CD4-positive, alpha-beta T cell treated with Interleukin-6 at 100 ng/mL for 8 hours (primary cell): ENCODE data around the gene UBE2C.

Experiments used
- DNase-seq: peaks from one replicate; pipeline ENCODE4 v3.0.0-alpha.2; 2020; ENCODE audit warnings: mixed read lengths, low spot score

UBE2C gene

DNA sequence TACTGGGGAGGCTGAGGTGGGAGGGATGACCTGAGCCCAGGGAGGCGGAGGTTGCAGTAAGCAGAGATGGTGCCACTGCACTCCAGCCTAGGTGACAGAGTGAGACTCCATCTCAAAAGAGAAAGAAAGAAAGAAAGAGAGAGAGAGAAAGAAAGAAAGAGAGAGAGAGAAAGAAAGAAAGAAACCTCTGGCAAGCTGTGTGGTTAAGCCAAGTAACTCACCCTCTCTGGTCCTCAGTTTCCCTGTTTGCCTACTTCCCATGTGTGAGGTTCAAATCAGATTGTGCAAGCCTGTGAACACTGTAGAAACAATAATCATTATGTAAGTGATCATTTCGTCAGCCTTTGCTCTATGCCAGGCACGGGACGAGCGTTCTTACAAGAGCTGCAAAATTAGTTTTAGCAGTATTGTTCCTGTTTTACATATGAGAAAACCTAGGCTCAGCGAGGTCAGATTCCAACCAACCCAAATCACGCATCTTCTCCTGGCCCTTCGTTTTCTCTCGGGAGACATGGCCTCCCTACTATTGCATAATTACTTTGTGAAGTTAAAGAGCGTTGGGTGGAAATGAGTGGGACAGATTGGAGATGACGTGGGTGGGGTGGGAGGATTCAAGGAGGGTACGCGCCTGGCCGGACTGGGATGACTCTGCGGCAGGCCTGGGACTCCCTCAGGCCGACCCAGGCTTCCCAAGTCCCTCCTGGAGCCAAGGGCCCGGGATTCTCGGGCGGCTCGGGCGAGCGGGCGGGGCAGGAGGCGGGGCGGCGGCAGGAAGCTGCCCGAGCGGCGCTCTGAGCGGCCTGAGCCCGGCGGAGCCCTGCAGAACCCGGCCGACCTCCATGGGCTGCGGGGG is 20.8 kb downstream of the UBE2C start, which contains the start of gene SNX21:
Gene SNX21 (plus strand): TSS at position 770 of the 853 bp plus-strand sequence. CDS start 121 bp downstream, outside the sequence.
- no peak for DNase-seq

- DNase-seq, result peak; percentile 51
Observed at GRCh38 chr20:45833883-45834796, 21.7 kb downstream of the UBE2C start.

- DNase-seq, result no peak
Observed at GRCh38 chr20:45834797-45835161, 22.3 kb downstream of the UBE2C start.

DNA sequence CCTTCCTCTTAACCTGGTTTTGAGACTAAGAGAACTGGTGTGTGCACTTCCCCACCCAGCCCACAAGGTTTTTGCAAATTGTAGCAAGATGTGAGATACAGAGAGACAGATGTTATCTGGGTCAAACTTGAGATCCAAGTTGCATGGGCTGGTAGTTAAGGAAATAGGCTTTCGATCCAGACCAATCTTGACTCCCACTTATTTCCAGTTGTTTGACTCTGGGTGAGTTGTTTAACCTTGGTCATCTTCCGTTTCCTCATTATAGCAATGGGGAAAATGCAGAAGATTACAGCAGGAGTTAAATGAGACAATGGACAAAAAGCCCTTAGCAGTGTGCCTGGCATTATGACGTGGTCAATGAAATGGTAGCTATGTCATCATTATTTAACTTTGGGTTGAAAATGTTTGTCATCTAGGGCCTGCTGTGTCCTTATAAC is 22.9 kb downstream of the UBE2C start:
- no peak for DNase-seq

DNA sequence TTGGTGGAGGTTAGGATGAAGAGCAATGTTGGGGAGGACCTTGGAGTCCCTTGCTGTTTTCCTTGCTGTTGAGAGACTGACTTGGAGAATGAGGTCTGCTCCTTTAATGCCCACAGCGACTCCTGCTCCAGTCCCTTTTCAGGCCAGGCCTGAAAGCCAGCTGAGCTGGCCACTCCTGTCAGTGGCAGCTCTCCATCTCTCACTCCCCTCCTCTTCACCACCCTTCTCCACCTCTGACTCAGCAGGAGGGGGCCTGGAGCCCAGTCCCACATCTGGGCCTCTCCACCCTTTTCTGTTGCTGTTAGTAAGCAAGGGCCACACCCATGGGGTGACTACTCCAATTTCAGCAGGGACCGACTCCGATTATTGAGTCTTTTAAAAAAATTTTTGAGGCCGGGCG is 23.4 kb downstream of the UBE2C start:
- no peak for DNase-seq

DNA sequence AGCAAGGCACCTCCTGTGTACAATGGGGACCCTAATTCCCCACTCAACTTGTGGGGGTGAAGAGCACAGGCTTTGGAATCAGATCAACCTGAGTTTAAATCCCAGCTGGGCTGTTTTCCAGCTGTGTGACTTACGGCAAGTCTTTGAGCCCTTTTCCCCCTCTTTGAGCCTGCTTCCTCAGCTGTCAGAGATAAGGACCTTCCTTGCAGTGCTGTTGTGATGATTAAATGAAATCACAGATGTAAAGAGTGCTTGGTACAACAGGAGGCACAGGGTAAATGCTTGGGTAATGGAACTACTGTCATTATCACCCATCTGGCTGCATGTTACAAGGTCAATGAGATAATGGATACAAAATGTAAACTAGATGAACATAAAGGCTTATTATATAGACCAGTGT is 24.4 kb downstream of the UBE2C start:
- DNase-seq, result no peak

GRCh38 chr20:45840700-45841198 is 28.3 kb downstream of the UBE2C start:
- no peak for DNase-seq

DNA sequence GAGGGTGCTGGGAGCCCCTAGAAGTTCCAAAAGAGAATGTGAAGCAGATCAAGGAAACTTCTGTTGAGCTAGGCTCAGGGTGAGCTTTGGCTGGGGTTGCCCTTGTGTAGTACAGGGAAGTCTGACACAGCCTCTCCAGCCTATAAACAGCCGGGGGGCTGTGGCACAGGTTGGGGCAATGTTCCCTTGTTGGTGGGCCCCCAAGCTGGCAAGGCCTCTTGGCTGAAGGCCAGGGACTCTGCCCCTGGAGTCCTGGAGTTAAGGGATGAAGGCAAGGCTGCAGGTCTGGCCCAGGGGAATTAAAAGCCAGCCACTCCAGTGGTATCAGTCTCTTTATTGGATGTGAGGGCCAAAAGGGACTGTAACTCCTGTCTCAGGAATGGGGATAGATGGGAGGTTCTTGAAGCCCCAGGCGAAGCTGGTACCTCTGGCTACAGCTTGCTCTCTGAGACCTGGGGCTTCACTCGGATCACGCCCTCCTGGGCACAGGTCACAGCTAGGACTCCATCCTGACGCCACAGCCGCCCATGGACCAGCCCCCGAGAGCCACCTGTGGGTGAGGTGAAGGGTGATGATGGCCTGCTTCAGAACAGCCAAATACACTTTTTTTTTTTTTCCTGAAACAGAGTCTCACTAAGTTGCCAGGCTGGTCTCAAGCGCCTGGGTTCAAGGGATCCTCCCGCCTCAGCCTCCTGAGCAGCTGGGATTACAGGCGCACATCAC is 29.1 kb downstream of the UBE2C start:
- DNase-seq, result no peak

DNA sequence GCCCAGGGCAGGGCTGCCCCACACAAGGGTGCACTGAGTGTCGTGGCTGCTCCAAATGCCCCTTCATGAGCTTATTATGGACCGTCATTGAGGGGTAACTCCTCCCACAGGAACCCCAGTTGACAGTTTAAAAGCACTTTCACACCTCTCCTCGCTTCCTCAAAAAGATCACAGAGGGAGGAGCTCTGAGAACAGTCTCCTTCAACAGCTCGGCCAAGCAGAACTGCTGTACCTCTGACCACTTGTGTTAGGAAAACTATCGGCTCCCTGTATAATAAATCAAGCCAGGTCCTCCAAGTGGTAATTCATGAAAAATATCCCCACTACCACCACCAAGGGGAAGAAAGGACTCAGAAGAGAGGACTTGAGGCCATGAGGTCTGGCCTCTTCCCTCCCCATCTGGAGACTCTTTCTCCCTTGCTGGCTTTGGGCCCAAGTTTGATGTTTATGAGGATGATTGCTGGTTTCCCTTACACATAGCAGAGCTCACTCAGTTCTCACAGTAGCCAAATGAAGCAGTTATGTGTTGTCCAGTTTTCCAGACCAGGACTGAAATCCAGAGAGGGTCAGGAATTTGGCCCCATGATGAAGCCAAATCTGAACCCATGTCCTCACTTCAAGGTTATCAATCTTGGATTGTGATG is 29.8 kb downstream of the UBE2C start:
- DNase-seq, result no peak

- DNase-seq, result no peak
Observed at GRCh38 chr20:45843506-45843905, 31.1 kb downstream of the UBE2C start.

GRCh38 chr20:45845452-45845851 is 33.0 kb downstream of the UBE2C start:
- no peak for DNase-seq

DNA sequence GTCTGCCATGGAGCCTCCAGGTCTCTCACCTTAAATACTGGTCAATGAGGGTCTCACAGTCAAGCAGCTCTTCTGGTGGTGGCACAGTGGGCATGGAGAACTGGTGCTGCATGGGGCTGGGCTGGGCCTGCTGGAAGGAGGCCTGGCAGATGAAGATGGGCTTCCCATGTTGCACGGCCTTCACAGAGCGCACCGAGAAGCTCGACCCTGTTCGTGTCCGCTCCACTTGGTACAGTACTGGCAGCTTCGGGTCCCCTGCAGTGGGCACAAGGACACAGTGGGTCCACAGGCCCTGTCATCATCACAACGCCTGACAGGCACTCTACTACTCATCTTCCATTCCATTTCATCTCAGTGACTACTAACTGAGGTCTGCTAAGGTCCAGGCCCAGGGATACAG is 36.0 kb downstream of the UBE2C start:
- DNase-seq, result no peak

DNA sequence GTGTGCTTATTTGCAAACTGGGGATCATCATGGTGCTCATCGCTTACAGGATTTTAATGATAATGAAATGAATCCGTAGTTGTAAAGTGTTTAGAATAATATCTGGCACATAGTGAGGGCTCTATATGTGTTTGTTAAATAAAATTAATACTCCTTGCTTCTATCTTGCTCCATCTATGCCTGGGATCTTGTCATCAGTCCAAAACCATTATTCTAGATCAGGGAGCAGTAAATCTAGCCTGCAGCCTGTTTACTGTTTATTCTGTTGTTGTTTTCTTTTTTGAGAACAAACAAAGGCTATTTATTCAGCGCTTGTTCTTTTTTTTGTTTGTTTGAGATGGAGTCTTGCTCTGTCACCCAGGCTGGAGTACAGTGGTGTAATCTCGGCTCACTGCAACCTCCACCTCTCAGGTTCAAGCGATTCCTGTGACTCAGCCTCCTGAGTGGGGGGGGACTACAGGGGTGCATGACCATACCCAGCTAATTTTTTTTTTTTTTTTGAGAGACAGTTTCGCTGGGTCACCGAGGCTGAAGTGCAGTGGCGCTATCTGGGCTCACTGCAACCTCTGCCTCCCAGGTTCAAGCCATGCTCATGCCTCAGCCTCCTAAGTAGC is 36.6 kb downstream of the UBE2C start:
- DNase-seq, result no peak

DNA sequence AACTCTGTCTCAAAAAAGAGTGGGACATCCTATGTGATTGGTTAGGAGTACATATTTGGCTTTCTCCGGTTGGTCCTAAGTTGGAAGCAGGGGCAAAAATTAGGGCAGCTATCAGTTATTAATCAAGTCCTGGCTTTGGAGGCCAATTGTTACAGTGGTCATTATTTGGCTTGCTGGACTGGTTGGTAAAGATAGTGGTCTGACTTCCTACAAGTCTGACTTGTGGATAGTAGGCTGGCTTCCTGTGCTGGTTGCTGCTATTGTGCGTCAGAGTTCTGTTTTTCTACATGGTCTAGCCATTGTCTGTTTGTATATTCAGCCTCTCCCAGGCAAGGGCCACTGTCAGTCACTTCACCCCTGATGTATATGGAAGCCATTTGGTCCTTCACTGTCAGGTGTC is 37.8 kb downstream of the UBE2C start:
- DNase-seq, result no peak

DNA sequence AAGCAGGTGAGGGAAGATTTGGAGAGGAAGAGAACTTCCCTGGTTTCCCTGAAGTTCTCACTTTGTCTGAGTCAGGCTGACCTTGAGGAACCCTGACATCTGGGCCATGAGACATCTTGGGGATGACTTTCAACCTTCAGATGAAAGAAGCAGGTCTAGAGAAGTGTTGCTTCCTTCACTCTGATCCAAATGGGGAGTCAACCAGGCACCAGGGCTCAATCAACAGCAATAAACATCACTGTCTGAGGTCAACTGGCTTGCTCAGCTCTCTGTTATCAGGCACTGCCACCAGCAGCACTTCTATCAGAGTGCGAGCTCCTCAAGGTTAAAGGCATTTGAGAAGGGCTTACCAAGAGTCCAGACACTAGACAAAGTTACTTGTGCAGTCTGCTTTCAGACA is 38.5 kb downstream of the UBE2C start:
- no peak for DNase-seq

DNA sequence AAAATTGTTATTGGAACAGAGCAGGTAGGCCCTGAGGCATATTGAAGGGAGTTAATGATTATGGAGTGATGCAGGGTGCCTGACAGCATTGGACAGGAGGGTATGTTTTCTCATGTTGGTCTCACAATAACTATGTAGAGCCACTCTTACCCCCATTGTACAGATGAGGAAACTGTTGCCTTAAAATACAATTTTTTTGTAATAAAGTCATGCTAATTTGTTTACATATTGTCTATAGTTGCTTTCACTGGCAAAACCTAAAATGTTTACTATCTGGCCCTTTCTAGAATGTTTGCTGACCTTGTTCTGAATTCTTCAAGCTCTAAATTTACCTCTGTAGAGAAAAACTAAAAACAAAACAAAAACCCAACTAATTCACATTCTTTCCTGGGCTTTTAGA is 39.1 kb downstream of the UBE2C start:
- no peak for DNase-seq

DNA sequence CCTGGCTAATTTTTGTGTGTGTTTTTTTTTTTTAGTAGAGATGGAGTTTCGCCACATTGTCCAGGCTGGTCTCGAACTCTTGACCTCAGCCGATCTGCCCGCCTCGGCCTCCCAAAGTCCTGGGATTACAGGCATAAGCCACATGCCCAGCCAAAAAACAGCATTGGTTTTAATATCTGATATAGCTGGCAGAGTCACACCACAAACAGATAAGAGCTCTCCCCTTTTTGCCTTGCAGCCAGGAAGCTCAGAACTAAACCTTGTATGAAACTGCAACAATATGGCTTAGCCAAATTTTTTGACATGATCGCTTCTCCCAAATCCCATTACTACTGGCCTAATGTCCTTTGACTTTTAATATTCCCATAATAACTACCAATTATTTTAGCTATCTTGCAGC is 39.9 kb downstream of the UBE2C start:
- no peak for DNase-seq

DNA sequence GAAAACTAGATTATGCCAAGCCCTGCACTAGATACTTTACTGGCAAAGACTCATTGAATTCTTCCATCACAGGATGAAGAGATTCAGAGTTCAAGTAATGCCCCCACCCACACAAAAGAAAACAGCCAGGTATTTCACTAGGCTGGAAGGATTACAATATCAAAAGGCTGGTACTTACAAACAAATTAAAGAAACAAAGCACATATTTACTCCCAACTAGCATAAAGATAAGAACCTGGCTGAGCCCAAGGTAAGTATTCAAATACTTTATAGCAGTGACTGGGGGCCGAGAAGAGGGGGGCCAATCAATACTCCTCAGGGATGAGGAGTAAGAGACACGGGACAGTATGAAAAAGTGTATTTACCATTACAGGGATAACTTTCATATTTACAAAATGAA is 41.0 kb downstream of the UBE2C start:
- DNase-seq, result no peak

GRCh38 chr20:45857114-45857881 is 44.9 kb downstream of the UBE2C start, which contains the start of the genes ACOT8 and ZSWIM3:
Gene ACOT8 (minus strand): TSS chr20:45857392. CDS start chr20:45857315, 77 bp downstream.
Gene ZSWIM3 (plus strand): TSS chr20:45857614. CDS start chr20:45857826, 212 bp downstream.
- peak; percentile 100 for DNase-seq

GRCh38 chr20:45857882-45858216 is 45.4 kb downstream of the UBE2C start:
- DNase-seq, result peak; percentile 34
